Neural progenitor cell (in vitro differentiated cells): ENCODE data around the gene RRAGD.

ENCODE experiments used
- EZH2phosphoT487 ChIP-seq: fragments of 200-600 bp; sonication (generic); IDR thresholded peaks from 2 replicates; pipeline ENCODE4 v1.6.1; 2017; ENCODE audit warnings: antibody characterized with exemption
- TF ChIP-seq, protein P1 (sequence below): fragments of 200-600 bp; sonication (generic); IDR thresholded peaks from 2 replicates; pipeline ENCODE4 v1.5.1; 2017; ENCODE audit warnings: antibody characterized with exemption, mild to moderate bottlenecking

DNA sequence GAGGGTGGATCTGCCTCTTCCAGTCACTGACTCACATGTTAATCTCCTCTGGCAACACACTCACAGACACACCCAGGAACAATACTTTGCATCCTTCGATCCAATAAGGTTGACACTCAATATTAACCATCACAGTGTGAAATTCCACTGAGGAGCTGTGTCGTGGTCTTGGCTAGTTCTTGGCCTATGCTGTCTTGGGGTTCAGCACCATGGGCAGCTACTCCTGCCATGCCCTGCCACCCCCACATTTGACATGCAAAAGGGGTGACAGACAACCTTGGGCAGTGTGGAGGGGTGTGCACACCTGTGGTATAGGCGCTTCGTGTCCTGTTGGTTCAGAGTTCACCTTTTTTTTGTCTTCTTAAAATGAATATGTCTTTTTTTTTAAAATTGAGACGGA lies 46.6 kb upstream of the RRAGD start:
- TF ChIP-seq, protein P1, sequence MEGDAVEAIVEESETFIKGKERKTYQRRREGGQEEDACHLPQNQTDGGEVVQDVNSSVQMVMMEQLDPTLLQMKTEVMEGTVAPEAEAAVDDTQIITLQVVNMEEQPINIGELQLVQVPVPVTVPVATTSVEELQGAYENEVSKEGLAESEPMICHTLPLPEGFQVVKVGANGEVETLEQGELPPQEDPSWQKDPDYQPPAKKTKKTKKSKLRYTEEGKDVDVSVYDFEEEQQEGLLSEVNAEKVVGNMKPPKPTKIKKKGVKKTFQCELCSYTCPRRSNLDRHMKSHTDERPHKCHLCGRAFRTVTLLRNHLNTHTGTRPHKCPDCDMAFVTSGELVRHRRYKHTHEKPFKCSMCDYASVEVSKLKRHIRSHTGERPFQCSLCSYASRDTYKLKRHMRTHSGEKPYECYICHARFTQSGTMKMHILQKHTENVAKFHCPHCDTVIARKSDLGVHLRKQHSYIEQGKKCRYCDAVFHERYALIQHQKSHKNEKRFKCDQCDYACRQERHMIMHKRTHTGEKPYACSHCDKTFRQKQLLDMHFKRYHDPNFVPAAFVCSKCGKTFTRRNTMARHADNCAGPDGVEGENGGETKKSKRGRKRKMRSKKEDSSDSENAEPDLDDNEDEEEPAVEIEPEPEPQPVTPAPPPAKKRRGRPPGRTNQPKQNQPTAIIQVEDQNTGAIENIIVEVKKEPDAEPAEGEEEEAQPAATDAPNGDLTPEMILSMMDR, result no peak
- TF ChIP-seq EZH2phosphoT487, result no peak
